ENCODE measurements around the gene WDR36.
"Not testable (repeated sequence)": the region's sequence is repeated elsewhere in the genome, so short reads cannot be mapped to it uniquely, and the experiment has no call there.

WDR36 gene

GRCh38 chr5:111134864-111135263 lies 42.7 kb downstream of the WDR36 start:
- Histone ChIP-seq H3K27ac (ENCODE audit: low read depth, low read length, severe bottlenecking) (no peak overlapping the region), H3K4me1 (ENCODE audit: control insufficient read depth, insufficient read depth, low read length, poor library complexity, severe bottlenecking) (peaks cover 17% of the 10 kb centered on the region), H3K9me3 (ENCODE audit: control insufficient read depth, low read length) (no peaks in the 10 kb centered on the region), H3K4me3 (ENCODE audit: extremely low read depth, insufficient read depth, low read length, poor library complexity, severe bottlenecking) (no peak overlapping the region), H3K36me3 (ENCODE audit: control insufficient read depth, insufficient read depth, low read length) (no peaks in the 10 kb centered on the region)
- 64 to 75% methylated on average over 1 to 2 of the region's 2 CpGs for WGBS, 2 experiments (ENCODE audit: insufficient coverage in 2 of 2)

GRCh38 chr5:111135363-111135762 lies 43.2 kb downstream of the WDR36 start:
- Histone ChIP-seq H3K4me3 (ENCODE audit: extremely low read depth, insufficient read depth, low read length, poor library complexity, severe bottlenecking) (no peak overlapping the region), H3K27ac (ENCODE audit: low read depth, low read length, severe bottlenecking) (no peak overlapping the region), H3K36me3 (ENCODE audit: control insufficient read depth, insufficient read depth, low read length) (no peaks in the 10 kb centered on the region), H3K4me1 (ENCODE audit: control insufficient read depth, insufficient read depth, low read length, poor library complexity, severe bottlenecking) (peaks cover 17% of the 10 kb centered on the region), H3K9me3 (ENCODE audit: control insufficient read depth, low read length) (no peaks in the 10 kb centered on the region)
- 82 to 100% methylated on average over 1 of the region's 1 CpG for WGBS, 2 experiments (ENCODE audit: insufficient coverage in 2 of 2)

GRCh38 chr5:111135946-111136345 lies 43.8 kb downstream of the WDR36 start:
- H3K4me1 ChIP-seq (ENCODE audit: control insufficient read depth, insufficient read depth, low read length, poor library complexity, severe bottlenecking) = peaks cover 16% of the 10 kb centered on the region
- no peaks in the 10 kb centered on the region for H3K9me3 ChIP-seq (ENCODE audit: control insufficient read depth, low read length)
- no peak overlapping the region for H3K27ac ChIP-seq (ENCODE audit: low read depth, low read length, severe bottlenecking)
- no peaks in the 10 kb centered on the region for H3K36me3 ChIP-seq (ENCODE audit: control insufficient read depth, insufficient read depth, low read length)
- 85 to 89% methylated on average over 3 to 5 of the region's 5 CpGs for WGBS, 2 experiments (ENCODE audit: insufficient coverage in 2 of 2)
- no peak overlapping the region for H3K4me3 ChIP-seq (ENCODE audit: extremely low read depth, insufficient read depth, low read length, poor library complexity, severe bottlenecking)

- Histone ChIP-seq H3K27ac (ENCODE audit: low read depth, low read length, severe bottlenecking) (no peak overlapping the region), H3K4me1 (ENCODE audit: control insufficient read depth, insufficient read depth, low read length, poor library complexity, severe bottlenecking) (no peaks in the 10 kb centered on the region), H3K4me3 (ENCODE audit: extremely low read depth, insufficient read depth, low read length, poor library complexity, severe bottlenecking) (no peak overlapping the region), H3K9me3 (ENCODE audit: control insufficient read depth, low read length) (no peaks in the 10 kb centered on the region), H3K36me3 (ENCODE audit: control insufficient read depth, insufficient read depth, low read length) (no peaks in the 10 kb centered on the region)
- 91 to 100% methylated on average over 1 of the region's 2 CpGs for WGBS, 2 experiments (ENCODE audit: insufficient coverage in 2 of 2)
Observed at GRCh38 chr5:111138096-111138495, 45.9 kb downstream of the WDR36 start.

DNA sequence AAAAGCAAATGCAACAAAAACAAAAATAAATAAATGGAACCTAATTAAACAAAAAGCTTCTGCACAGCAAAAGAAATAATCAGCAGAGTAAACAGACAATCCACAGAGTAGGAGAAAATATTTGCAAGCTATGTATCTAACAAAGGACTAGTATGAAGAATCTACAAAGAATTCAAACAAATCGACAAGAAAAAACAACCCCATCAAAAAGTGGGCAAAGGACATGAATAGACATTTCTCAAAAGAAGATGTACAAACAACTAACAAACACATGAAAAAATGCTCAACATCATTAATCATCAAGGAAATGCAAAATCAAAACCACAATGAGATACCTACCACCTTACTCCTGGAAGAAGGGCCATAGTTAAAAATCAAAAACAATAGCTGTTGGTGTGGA lies 49.3 kb downstream of the WDR36 start:
- not testable (repeated sequence) for H3K27ac ChIP-seq (ENCODE audit: low read depth, low read length, severe bottlenecking); H3K4me3 ChIP-seq (ENCODE audit: extremely low read depth, insufficient read depth, low read length, poor library complexity, severe bottlenecking); H3K36me3 ChIP-seq (ENCODE audit: control insufficient read depth, insufficient read depth, low read length); H3K4me1 ChIP-seq (ENCODE audit: control insufficient read depth, insufficient read depth, low read length, poor library complexity, severe bottlenecking); H3K9me3 ChIP-seq (ENCODE audit: control insufficient read depth, low read length)
- no CpG with 5 or more reads among the region's 1 CpG for WGBS, 2 experiments (ENCODE audit: insufficient coverage in 2 of 2)

DNA sequence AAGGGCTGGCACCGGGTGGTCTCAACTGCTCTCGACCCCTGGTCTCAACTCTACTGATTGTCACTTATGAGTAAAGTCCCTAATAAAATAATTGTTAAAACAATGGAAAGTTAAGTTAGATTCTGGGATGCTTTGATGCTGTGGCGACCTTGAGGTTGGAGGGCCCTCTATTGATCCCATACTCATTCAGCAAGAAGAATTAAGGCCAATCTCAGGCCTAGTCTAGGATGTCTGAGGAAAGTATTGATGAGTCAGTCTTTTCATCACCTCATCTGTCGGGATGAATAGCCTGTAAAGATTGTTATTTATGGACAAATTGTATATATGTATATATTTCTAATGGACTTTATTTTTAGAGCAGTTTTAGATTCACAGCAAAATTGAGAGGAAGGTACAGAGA lies 50.8 kb downstream of the WDR36 start:
- Histone ChIP-seq H3K27ac (ENCODE audit: low read depth, low read length, severe bottlenecking) (no peak overlapping the region), H3K4me1 (ENCODE audit: control insufficient read depth, insufficient read depth, low read length, poor library complexity, severe bottlenecking) (peaks cover 13% of the 10 kb centered on the region), H3K36me3 (ENCODE audit: control insufficient read depth, insufficient read depth, low read length) (no peaks in the 10 kb centered on the region), H3K4me3 (ENCODE audit: extremely low read depth, insufficient read depth, low read length, poor library complexity, severe bottlenecking) (no peak overlapping the region), H3K9me3 (ENCODE audit: control insufficient read depth, low read length) (peaks cover 4% of the 10 kb centered on the region)
- WGBS, 2 experiments (ENCODE audit: insufficient coverage in 2 of 2) = no CpG with 5 or more reads among the region's 4 CpGs

DNA sequence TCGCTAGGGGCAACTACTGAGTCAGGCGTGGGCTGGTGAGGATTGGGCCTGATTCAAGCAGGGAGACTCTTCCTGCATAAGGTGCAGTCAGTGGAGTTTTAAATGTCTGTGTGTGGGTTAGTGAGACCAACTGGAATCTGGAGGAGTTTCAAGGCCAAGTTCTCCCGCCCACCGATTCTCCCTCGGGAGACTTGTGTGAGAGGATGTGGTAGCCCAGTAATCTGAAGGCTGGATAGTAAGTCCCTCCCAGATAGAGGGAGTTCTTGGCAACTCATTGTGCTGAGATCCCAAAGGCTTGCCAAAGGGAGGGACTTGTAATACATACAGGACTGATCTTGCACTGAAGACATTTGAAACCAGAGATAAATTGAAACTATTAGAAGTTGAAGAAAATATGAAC lies 51.8 kb downstream of the WDR36 start:
- WGBS, 2 experiments (ENCODE audit: insufficient coverage in 2 of 2) = 75 to 96% methylated on average over 4 of the region's 5 CpGs
- Histone ChIP-seq H3K4me1 (ENCODE audit: control insufficient read depth, insufficient read depth, low read length, poor library complexity, severe bottlenecking) (peaks cover 14% of the 10 kb centered on the region), H3K9me3 (ENCODE audit: control insufficient read depth, low read length) (peaks cover 4% of the 10 kb centered on the region), H3K36me3 (ENCODE audit: control insufficient read depth, insufficient read depth, low read length) (no peaks in the 10 kb centered on the region), H3K4me3 (ENCODE audit: extremely low read depth, insufficient read depth, low read length, poor library complexity, severe bottlenecking) (no peak overlapping the region), H3K27ac (ENCODE audit: low read depth, low read length, severe bottlenecking) (no peak overlapping the region)

GRCh38 chr5:111144352-111144930 lies 52.3 kb downstream of the WDR36 start:
- no peak overlapping the region for H3K27ac ChIP-seq (ENCODE audit: low read depth, low read length, severe bottlenecking)
- no peak overlapping the region for H3K4me3 ChIP-seq (ENCODE audit: extremely low read depth, insufficient read depth, low read length, poor library complexity, severe bottlenecking)
- H3K36me3 ChIP-seq (ENCODE audit: control insufficient read depth, insufficient read depth, low read length) = no peaks in the 10 kb centered on the region
- peaks cover 4% of the 10 kb centered on the region for H3K9me3 ChIP-seq (ENCODE audit: control insufficient read depth, low read length)
- peaks cover 14% of the 10 kb centered on the region for H3K4me1 ChIP-seq (ENCODE audit: control insufficient read depth, insufficient read depth, low read length, poor library complexity, severe bottlenecking)
- no CpG with 5 or more reads among the region's 1 CpG for WGBS, 2 experiments (ENCODE audit: insufficient coverage in 2 of 2)

- Histone ChIP-seq H3K4me3 (ENCODE audit: extremely low read depth, insufficient read depth, low read length, poor library complexity, severe bottlenecking) (no peak overlapping the region), H3K36me3 (ENCODE audit: control insufficient read depth, insufficient read depth, low read length) (no peaks in the 10 kb centered on the region), H3K9me3 (ENCODE audit: control insufficient read depth, low read length) (peaks cover 4% of the 10 kb centered on the region), H3K4me1 (ENCODE audit: control insufficient read depth, insufficient read depth, low read length, poor library complexity, severe bottlenecking) (peaks cover 14% of the 10 kb centered on the region), H3K27ac (ENCODE audit: low read depth, low read length, severe bottlenecking) (no peak overlapping the region)
- WGBS, 2 experiments (ENCODE audit: insufficient coverage in 2 of 2) = 36 to 80% methylated on average over 1 to 2 of the region's 2 CpGs
Observed at GRCh38 chr5:111146053-111146452, 53.9 kb downstream of the WDR36 start.

GRCh38 chr5:111147502-111147901 lies 55.4 kb downstream of the WDR36 start:
- H3K36me3 ChIP-seq (ENCODE audit: control insufficient read depth, insufficient read depth, low read length) = no peaks in the 10 kb centered on the region
- WGBS, 2 experiments (ENCODE audit: insufficient coverage in 2 of 2) = 89 to 100% methylated on average over 1 to 3 of the region's 3 CpGs
- H3K9me3 ChIP-seq (ENCODE audit: control insufficient read depth, low read length) = peaks cover 4% of the 10 kb centered on the region
- peak overlapping the region; percentile 12 for H3K27ac ChIP-seq (ENCODE audit: low read depth, low read length, severe bottlenecking)
- peaks cover 14% of the 10 kb centered on the region for H3K4me1 ChIP-seq (ENCODE audit: control insufficient read depth, insufficient read depth, low read length, poor library complexity, severe bottlenecking)
- H3K4me3 ChIP-seq (ENCODE audit: extremely low read depth, insufficient read depth, low read length, poor library complexity, severe bottlenecking) = no peak overlapping the region

DNA sequence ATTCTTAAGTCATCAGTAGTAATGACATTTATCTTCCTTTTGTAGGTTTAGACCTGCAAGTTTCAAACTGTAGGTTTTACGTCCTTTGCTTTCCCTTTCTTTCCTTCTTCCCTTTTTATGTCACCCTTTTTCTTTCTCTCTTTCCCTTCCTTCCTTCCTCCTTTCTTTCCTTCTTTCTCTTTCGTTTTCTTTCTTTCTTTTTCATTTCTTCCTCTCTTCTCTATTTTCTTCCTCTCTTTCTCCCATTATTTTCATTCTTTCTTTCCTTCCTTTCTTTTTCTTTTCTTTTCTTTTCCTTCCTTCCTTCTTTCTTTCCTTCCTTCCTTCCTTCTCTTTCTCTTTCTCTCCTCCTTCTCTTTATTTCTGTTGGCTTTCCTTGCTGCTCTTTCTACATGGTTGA lies 59.9 kb downstream of the WDR36 start:
- Histone ChIP-seq H3K9me3 (ENCODE audit: control insufficient read depth, low read length) (peaks cover 3% of the 10 kb centered on the region), H3K4me1 (ENCODE audit: control insufficient read depth, insufficient read depth, low read length, poor library complexity, severe bottlenecking) (peaks cover 10% of the 10 kb centered on the region), H3K27ac (ENCODE audit: low read depth, low read length, severe bottlenecking) (no peak overlapping the region), H3K4me3 (ENCODE audit: extremely low read depth, insufficient read depth, low read length, poor library complexity, severe bottlenecking) (no peak overlapping the region), H3K36me3 (ENCODE audit: control insufficient read depth, insufficient read depth, low read length) (no peaks in the 10 kb centered on the region)
- 69 to 90% methylated on average over 2 of the region's 2 CpGs for WGBS, 2 experiments (ENCODE audit: insufficient coverage in 2 of 2)

All from mesodermal cell (in vitro differentiated cells).